OCI-LY7 (cell line): ENCODE data around the gene MAP2K7.

Source experiments
- CTCF ChIP-seq: fragments of 200-600 bp; sonication (generic); conservative IDR thresholded peaks from 2 replicates; pipeline ENCODE4 v1.5.1; 2014; ENCODE audit warnings: mild to moderate bottlenecking, antibody characterized with exemption, low read length, moderate library complexity, mixed read lengths
- EZH2phosphoT487 ChIP-seq: fragments of 200-600 bp; sonication (generic); IDR thresholded peaks from 2 replicates; pipeline ENCODE4 v1.6.1; 2018; ENCODE audit warnings: low read depth, borderline replicate concordance, mild to moderate bottlenecking, mixed run types, antibody characterized with exemption, low read length, moderate library complexity, mixed read lengths

DNA sequence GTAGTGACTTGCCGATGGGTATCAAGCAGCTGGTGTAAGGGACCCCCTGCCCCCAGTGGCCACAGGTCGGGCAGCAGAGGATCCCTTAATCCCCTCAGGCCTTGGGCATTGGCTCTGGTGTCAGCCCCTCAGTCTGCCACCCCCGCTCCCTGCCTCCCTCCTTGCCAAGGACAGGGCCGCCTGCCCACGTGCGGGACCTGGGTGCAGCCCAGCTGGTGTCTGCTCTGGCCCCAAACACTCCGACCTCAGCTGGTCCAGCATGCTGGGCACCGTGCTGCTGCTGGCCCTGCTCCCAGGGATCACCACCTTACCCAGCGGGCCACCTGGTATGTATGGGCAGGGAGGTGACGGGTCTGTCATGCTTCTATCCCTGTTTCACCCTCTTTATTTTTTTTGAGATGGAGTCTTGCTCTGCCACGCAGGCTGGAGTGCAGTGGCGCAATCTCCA lies 10.9 kb downstream of the MAP2K7 start, which contains the start of gene TGFBR3L:
- TF ChIP-seq CTCF (no peak), EZH2phosphoT487 (no peak)
